Urinary bladder (tissue), 4 donors: ENCODE data around the gene RBPMS2. TPM values are rescaled to one million over a fixed set of nuclear protein-coding genes. Genes with fewer than 3 reads are reported as not detected.

Experiments
- DNase-seq: peaks from one replicate; pipeline ENCODE4 v3.0.0-alpha.2; 2015; ENCODE audit errors: extremely low spot score
- H3K27ac ChIP-seq: one replicate; pipeline ENCODE4 v1.5.1; 2013; ENCODE audit warnings: low read depth, mild to moderate bottlenecking, moderate library complexity
- H3K36me3 ChIP-seq: one replicate; pipeline ENCODE4 v1.6.1; 2013; ENCODE audit warnings: mild to moderate bottlenecking, moderate library complexity; ENCODE audit not compliant: insufficient read depth
- H3K4me1 ChIP-seq: one replicate; pipeline ENCODE4 v1.6.1; 2013; ENCODE audit warnings: mild to moderate bottlenecking, moderate library complexity; ENCODE audit not compliant: insufficient read depth
- H3K4me3 ChIP-seq: one replicate; pipeline ENCODE4 v1.5.1; 2013; ENCODE audit warnings: low read depth, low read length
- WGBS: extraction: QIAGEN DNeasy Blood & Tissue Kit; methylation state at CpG from one replicate; pipeline ENCODE4 v1.1.7; 2013; 5-methylcytosine and 5-hydroxymethylcytosine counted together
- polyA plus RNA-seq: library from polyadenylated mRNA; stranded (reverse); fragments of 200-250 nt; gene quantifications from one replicate; pipeline ENCODE4 v1.2.3, GENCODE V29; 2013
- small RNA-seq: library from RNA; depleted of rRNA; stranded (forward); fragments of <200 nt; gene quantifications from one replicate; pipeline ENCODE3, GENCODE V24; 2014
- total RNA-seq: library from RNA; depleted of rRNA; stranded (reverse); fragments of >200 nt; gene quantifications from one replicate; pipeline ENCODE4 v1.2.3, GENCODE V29; 2014
- donor health status: healthy with polysubstance abuse.
- donor health status: healthy.

Gene RBPMS2
- total and polyA plus RNA-seq, 2 donors = 4.0 to 90.9 TPM

- H3K4me3 ChIP-seq = no peak overlapping the region
- peaks cover 5% of the 10 kb centered on the region for H3K4me1 ChIP-seq
- no peak for DNase-seq
- no peaks in the 10 kb centered on the region for H3K36me3 ChIP-seq
- WGBS = 66% methylated on average over 3 of the region's 3 CpGs
- H3K27ac ChIP-seq = no peak overlapping the region
These were observed 78.9 kb downstream of the RBPMS2 start for GRCh38 chr15:64696481-64696880.

- Histone ChIP-seq H3K36me3 (no peaks in the 10 kb centered on the region), H3K4me1 (peaks cover 5% of the 10 kb centered on the region), H3K4me3 (no peak overlapping the region), H3K27ac (no peak overlapping the region)
- no peak for DNase-seq
- 25% methylated on average over 6 of the region's 6 CpGs for WGBS
These were observed 79.8 kb downstream of the RBPMS2 start for GRCh38 chr15:64695561-64695992.

GRCh38 chr15:64694816-64695215 lies 80.6 kb downstream of the RBPMS2 start:
- Histone ChIP-seq H3K36me3 (peaks cover under 1% of the 10 kb centered on the region), H3K4me3 (no peak overlapping the region), H3K4me1 (peaks cover 2% of the 10 kb centered on the region), H3K27ac (no peak overlapping the region)
- 63% methylated on average over 2 of the region's 2 CpGs for WGBS
- no peak for DNase-seq

GRCh38 chr15:64693134-64693533 lies 82.3 kb downstream of the RBPMS2 start:
- DNase-seq = no peak
- Histone ChIP-seq H3K4me1 (no peaks in the 10 kb centered on the region), H3K36me3 (peaks cover 1% of the 10 kb centered on the region), H3K4me3 (no peak overlapping the region), H3K27ac (no peak overlapping the region)
- WGBS = 12% methylated on average over 5 of the region's 5 CpGs

- Histone ChIP-seq H3K4me3 (no peak overlapping the region), H3K36me3 (peaks cover 1% of the 10 kb centered on the region), H3K27ac (no peak overlapping the region), H3K4me1 (no peaks in the 10 kb centered on the region)
- 78% methylated on average over 9 of the region's 9 CpGs for WGBS
- DNase-seq = no peak
These were observed 83.4 kb downstream of the RBPMS2 start for GRCh38 chr15:64691896-64692565.

- no peak for DNase-seq
- H3K4me1 ChIP-seq = no peaks in the 10 kb centered on the region
- peaks cover 1% of the 10 kb centered on the region for H3K36me3 ChIP-seq
- 64% methylated on average over 6 of the region's 6 CpGs for WGBS
- H3K4me3 ChIP-seq = no peak overlapping the region
- H3K27ac ChIP-seq = no peak overlapping the region
These were observed 84.7 kb downstream of the RBPMS2 start for GRCh38 chr15:64690578-64691296.

- H3K36me3 ChIP-seq = peaks cover 1% of the 10 kb centered on the region
- DNase-seq = no peak
- H3K4me3 ChIP-seq = no peak overlapping the region
- H3K4me1 ChIP-seq = no peaks in the 10 kb centered on the region
- WGBS = 46% methylated on average over 3 of the region's 3 CpGs
- H3K27ac ChIP-seq = no peak overlapping the region
These were observed 85.4 kb downstream of the RBPMS2 start for GRCh38 chr15:64690008-64690407.

Small RNA genes within 50 kb of the gene (small RNA-seq; reads per million reads assigned to genes)
- gene AC100830.2 (not detected), gene MIR1272 (not detected)

Other genes with a start within 250 kb of the RBPMS2 start
- 4.1 TPM for gene PIF1, start 50.1 kb upstream of the RBPMS2 start, total RNA-seq
- gene PIF1, start 50.1 kb upstream of the RBPMS2 start, polyA plus RNA-seq = 3.1 TPM
- gene PLEKHO2, start 66.3 kb upstream of the RBPMS2 start, total RNA-seq = 25.6 TPM
- gene PLEKHO2, start 66.3 kb upstream of the RBPMS2 start, polyA plus RNA-seq = 40.2 TPM
- 12.4 TPM for gene ANKDD1A, start 136.3 kb upstream of the RBPMS2 start, total RNA-seq
- 7.5 TPM for gene ANKDD1A, start 136.3 kb upstream of the RBPMS2 start, polyA plus RNA-seq
- gene SPG21, start 214.3 kb upstream of the RBPMS2 start, total RNA-seq = 56.2 TPM
- 87.6 TPM for gene SPG21, start 214.3 kb upstream of the RBPMS2 start, polyA plus RNA-seq